ENCODE results near the gene ANKRD44.

- TF ChIP-seq CTCF (conservative IDR thresholded peaks at IDR 0.05; ENCODE audit: low read length) (no peak), EZH2phosphoT487 (IDR thresholded peaks at IDR 0.05; ENCODE audit: borderline replicate concordance) (no peak)
Measured at GRCh38 chr2:197236816-197237215, 73.8 kb downstream of the ANKRD44 start.
